NCI-H524 (cell line): ENCODE measurements around the gene STIM2.
"Not testable (repeated sequence)": the region's sequence is repeated elsewhere in the genome, so short reads cannot be mapped to it uniquely, and the experiment has no call there.

Experiments
- DNase-seq, 2 experiments: peaks; one replicate each; lab custom pipeline; 2025; lab: John Stamatoyannopoulos, UW

The STIM2 gene

DNA sequence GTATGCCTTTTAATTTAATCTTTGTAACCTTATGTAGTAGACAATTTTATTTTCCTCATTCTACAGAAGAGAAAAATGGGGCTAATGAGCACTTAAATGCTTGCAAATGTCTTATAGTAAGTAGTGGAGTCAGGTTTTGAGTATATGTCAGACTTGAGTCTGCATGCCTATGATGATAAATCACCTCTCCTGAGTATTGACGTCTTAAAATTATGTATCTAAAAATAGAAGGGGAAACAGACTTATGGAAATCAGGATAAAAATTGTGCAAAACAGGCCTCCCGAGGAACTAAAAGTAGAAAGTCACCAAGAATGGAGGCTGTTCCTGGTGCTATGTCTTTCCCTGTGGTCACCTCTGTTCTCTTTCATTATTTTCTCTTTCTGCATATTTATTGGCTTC lies 92.7 kb downstream of the STIM2 start:
- no peak for DNase-seq

DNA sequence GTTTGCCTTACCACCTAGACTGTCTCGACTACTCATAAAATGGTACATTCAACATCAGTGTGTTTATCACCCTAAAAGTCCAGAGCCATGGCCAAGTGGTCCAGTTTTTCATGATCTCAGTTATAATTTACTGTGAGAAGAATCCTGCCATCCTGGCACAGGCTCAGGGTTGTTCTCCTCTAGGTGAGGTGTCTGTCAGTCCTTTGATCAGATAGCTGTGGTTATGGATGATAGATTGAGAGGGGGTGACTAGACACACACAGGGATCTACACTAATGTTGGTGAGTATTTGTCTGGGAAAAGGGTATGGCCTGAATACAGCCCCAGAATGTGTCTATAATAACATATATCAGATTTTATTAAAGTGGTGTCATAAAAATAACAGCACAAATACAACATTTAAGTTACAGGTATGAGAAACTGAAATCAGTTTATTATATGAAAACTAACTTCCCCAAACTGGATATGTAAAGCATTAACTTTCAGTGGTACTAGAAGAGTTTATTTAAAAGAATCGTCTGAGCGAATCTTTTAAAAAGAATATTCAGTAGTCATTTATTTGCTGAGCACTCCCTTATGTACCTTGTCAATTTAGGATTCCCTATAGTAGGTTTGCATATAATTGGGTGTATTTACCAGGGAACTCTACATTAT lies 93.3 kb downstream of the STIM2 start:
- DNase-seq, result no peak

DNA sequence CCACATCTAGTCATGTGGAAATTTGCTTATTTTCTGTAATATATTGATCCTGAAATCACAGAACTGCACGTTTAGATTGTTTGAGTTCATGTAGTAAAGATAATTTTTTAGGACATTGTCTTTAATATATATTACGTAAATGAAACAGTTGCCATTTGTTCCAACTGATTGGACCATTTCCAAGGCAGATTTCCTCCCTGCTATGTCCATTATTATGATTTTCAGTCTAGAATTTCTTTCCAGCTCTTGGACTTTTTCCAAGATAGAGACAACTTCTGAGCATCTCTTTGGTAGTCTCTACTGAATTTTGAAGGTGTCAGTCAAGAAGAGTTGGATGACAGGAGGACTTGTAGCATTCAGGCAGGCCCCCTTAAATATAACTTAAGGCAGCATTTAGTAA lies 94.6 kb downstream of the STIM2 start:
- no peak for DNase-seq

DNA sequence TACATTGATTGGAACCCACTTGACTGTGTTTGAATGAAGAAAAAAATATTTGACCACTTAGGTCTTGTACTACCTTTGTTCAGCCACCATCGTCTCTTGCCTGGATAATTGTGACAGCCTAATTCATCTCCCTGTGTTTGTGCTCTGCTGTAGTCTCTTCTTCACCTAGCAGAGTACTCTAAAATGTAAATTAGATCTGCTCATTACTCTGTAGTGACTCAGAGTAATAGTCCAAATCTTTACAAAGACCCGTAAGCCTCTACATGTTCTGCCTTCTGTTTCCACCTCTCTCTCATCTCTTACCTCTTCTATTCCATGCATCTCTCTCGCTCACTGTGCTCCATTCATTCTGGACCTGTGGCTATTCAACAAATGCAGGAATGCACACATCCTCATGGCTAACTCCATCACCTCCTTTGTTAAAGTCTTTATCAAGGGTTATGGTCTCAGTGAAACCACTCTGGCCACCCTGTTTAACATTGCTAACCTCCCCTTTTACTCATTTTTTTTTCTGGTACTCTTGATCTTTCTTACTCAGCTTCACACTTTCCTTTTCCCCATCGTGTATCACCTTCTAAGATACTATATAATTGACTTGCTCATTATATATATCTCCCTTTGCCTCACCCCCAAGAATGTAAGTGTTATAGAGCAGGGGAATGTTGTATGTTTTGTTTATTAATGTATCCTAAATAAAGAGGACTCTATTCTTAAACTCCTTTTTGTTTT lies 98.4 kb downstream of the STIM2 start:
- DNase-seq, result no peak

DNA sequence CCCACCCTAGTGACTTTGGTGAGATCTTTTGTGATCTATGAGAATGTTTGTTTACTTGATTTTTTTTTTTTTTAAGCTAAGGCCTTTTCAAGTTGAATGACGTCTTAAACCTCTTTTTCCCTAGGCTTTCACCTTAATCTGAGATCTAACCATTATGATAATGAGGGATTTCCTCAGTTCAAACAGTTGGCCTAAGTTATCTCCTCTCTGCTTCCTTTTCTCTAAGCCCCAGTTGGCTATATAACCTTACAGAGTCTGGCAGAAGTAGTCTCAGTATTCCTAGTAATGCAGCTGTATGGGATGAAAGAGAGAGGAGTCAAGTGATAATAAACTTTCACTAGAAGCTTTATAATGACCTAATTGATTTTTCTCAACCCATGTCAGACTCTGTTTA lies 99.0 kb downstream of the STIM2 start:
- DNase-seq, result peak in 1 of 2 experiments; percentile 26

DNA sequence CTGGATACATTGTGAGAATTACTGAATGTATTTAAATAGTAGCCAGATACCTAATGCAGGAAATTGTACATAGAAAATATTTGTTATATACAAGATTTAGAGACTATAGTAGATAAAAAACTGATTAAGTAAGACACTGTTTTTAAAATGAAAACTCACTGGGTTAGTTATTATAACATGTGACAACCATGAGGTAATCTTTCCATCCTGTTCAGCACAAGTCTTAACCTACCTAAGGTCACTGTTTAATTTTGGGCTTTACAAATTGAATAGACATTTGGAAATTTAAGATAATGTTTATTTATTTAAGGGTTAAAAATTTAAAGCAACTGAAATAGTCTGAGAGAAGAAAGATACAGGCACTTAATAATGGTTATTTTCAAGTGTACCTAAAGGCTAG lies 102.1 kb downstream of the STIM2 start:
- DNase-seq, result no peak

DNA sequence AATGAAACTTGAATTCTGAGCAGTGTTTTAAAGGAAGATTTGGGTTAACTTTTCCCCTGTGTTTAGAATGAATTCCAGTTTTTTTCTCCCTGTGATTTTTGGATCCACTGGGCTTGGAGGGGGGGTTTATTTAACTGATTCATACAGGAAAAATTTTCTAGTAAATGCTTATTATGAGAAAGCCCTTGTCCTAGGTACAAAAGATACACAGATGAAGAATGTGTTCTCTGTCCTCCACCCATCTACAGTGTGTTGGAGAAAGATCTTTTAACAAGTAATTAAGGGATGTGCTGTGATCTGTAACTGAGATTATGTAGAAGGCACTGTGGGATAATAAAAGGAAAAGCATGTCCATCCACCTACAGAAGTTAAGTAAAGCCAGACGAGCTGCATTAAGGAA lies 103.9 kb downstream of the STIM2 start:
- no peak for DNase-seq

DNA sequence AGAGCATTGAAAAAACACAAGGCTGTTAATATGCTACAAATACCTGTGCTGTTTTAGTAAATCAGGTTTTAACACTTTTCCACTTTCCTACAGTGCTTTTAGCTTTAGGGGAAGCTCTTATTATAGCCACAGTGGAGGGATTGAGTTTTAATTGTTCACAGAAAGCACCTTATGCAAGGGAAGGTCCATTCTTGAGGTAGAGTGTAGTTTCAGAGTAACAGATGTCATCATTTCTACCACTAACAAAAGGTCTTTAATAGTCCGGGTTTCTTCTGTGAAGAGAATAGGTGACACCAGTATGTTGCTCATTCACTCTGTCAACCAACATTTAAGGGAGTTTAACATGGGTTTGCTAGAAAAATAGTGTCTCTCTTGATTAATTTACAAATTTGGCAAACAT lies 104.4 kb downstream of the STIM2 start:
- peak in 1 of 2 experiments; percentile 10 for DNase-seq

DNA sequence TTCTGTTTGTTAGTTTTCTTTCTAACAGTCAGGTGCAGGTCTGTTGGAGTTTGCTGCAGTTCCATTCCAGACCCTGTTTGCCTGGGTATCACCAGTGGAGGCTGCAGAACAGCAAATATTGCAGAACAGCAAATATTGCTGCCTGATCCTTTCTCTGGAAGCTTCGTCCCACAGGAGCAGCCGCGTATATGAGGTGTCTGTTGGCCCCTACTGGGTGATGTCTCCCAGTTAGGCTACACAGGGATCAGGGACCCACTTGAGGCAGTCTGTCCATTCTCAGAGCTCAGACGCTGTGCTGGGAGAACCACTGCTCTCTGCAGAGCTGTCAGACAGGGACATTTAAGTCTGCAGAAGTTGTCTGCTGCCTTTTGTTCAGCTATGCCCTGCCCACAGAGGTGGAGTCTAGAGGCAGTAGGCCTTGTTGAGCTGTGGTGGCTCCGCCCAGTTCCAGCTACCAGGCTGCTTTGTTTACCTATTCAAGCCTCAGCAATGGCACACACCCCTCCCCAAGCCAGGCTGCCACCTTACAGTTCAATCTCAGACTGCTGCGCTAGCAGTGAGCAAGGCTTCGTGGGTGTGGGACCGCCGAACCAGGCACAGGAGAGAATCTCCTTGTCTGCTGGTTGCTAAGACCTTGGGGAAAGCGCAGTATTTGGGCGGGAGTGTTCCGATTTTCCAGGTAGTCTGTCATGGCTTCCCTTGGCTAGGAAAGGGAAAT lies 115.0 kb downstream of the STIM2 start:
- not testable (repeated sequence) for DNase-seq

DNA sequence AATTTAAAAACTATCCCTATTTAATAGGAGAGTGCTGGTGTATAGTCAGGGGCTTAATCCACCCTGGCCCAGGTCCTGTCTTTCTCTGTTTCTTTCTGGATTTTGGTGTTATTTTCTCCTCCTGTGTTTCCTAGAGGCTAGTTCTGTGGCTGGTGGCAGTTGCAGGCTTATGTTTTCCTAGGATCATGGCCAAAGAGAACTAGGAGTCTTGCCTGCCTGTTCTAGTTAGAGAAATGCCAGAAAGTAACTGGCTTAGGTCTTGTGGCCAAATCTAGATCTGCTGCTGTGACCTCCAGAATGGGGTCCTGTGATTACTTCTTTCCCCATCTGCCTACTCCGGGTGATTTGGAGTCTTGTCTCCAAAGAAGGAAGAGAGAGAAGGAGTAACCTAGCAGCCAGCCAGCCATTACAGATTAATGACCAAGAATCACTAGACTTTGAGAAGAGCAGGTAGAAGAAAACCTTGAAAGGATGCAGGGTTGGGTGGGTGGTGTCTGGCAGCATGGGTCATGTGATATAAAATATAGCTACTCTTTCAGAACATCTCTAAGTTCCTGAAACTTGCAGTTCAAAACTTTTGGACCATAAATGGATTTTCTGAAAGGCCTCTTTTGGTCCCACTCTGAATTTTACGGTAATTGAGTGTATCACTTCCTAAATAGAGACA lies 117.9 kb downstream of the STIM2 start:
- DNase-seq, result no peak

DNA sequence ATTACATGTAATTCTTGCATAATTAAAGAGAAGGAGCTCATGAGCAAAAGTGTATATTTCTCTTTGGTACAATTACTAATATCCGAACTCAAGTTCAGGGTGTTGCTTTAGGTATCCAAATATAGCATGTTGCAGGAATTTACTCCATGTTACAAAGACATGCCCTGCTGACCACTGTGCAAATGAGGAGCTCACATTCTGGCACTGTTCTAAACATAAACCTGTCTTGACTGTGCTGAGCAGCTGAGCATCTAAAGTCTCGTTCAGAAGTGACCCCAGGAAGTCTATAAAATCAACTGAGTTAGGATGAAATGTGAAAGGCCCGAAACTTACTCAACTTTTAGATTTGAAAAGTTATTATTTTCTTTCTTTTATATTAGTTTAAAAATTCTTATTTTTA lies 124.3 kb downstream of the STIM2 start:
- no peak for DNase-seq

DNA sequence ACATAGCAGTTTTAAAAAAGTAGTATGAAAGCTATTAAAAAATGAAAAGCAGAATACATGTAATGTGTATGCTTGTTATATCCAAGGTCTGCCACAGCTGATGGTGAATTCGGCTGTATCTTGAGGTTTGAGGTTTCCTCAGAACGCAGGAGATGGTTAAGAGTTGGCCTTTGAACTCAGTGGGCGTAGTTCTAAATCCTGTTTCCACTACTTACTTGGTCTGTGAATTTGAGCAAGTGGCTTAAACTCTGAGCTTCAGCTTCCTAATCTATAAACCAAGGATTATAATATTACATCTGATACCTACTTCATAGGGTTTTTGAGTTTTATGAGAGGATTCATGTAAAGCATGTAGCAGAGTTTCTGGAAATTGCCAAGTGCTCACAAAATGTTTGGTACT lies 125.2 kb downstream of the STIM2 start:
- peak in 1 of 2 experiments; percentile 62 for DNase-seq

DNA sequence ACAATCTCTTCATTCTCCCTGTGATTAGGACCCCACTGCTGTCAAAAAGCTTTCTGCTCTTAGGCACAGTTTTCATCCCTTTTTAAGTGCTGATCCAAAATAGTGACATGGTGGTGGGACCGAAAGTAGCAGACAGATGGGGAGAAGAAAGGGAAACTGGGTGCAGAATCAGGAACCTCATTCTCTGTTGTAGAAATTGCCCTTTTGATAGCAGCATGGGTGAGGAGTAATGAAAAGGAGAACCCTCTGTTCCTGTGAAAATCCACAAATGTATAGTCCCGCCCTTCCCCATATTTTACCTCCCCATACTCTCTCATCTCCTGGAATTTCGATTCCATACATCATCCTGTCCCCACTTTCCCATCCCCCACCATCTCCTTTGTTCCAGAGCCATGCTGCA lies 126.5 kb downstream of the STIM2 start:
- no peak for DNase-seq

DNA sequence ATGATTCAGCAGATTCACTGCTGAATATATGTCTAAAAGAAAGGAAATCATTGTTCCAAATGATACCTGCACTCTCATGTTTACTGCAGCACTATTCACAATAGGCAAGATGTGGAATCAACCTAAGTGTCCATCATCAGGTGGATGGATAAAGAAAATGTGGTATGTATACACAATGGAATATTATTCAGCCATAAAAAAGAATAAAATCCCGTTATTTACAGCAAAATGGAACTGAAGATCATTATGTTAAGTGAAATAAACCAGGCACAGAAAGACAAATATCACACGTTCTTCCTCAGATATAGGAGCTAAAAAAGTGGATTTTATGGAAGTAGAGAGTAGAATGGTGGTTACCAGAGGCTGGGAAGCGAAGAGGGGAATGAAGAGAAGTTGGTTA lies 130.4 kb downstream of the STIM2 start:
- no peak for DNase-seq

DNA sequence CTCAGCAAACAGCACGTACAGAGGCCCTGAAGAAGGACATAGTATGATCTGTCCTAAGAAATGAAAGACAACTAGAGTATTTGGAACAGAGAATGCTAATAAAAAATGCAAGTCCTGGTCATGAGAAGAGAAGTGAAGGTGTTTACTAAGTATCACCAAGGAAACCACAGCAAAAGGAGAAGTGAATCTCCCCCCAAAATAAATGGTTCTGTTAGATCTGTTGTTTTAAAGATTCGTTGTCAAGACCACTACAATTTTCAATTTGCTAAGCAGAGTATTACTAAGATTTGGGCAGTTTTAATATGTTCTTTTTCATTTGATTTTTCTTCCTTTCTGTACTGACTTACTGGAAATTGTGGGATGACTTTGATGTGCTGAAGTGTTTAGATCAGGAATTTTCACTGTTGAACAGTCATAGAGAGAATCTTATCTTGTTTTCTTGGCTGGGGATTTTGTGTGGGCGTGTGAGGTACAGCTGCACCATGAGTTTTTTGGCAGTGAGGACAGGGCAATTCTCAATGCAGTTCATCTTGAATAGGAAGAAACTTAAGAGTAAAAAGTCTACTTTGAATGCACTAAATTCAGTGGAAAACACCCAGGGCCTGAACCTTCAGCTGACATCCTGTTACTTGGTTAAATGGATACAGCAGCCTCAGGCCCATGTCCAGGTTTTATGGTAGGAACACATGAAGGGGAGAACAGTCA lies 132.2 kb downstream of the STIM2 start:
- DNase-seq, result no peak

DNA sequence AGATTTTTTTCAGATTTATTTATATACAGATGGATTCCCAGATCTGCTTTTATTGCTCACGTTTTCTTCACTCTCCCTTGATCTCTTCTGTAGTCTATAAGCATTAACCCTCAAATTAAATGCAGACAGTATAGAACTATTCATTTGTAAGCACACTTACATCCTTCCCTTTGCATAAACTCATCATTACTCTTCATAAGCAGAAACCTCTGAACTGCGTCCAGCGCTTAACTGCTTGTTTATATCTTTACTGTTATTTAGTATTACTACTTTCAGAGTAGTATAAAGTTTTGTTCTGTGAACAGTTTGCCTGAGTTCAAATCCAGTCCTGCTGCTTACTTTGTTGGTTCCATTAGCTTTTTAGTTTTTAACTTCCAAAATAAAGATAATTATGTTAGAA lies 132.9 kb downstream of the STIM2 start:
- no peak for DNase-seq

DNA sequence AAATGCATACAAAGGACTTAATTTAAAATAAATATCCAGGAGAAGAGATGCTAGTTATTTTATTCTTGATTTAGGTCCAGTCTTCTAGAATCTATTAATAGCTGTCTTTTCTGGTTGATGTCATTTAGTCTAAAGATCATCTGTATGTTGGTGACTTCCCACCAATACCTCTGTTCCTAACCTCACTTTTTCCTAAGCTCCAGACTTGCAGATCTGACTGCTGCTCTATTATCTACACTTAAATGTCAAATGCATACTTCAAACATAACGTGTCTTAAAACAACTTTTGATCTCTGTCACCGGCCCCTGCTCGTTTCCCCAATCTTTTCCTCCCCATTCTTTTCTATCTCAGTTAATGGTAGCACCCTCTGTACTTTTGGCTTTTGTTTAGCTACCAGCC lies 133.3 kb downstream of the STIM2 start:
- no peak for DNase-seq

DNA sequence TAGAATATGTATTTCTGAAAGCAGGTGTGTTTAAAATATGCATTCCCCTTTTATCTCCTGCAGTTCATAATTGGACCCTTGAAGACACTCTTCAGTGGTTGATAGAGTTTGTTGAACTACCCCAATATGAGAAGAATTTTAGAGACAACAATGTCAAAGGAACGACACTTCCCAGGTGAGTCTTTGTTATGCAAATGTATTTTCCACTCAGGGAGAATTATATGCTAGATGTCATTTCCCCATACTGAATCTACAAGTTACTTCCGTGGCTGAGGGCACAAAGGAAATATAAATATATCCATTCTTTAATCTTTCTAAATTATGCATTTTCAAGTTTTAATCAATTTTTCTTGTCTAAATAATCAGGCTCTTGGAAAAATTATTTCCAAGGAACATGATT lies 134.7 kb downstream of the STIM2 start:
- no peak for DNase-seq

DNA sequence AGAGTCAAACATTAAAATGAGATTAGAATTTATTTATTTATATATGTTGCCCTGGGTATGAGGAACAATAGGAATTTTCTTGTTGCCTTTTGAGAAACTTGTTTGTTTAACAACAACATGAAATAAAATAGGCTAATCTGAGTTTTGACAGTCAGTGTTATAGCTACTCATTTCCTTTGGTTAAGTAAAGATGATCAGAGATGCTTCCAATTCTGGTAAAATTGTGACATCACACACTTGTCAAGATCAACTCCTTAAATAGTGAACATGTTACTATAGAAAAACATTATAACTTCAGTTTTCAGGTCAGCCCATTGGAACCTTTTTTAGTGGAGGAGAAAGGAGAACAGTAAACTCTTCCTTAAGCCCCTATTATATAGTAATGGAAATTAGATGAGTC lies 136.1 kb downstream of the STIM2 start:
- no peak for DNase-seq

DNA sequence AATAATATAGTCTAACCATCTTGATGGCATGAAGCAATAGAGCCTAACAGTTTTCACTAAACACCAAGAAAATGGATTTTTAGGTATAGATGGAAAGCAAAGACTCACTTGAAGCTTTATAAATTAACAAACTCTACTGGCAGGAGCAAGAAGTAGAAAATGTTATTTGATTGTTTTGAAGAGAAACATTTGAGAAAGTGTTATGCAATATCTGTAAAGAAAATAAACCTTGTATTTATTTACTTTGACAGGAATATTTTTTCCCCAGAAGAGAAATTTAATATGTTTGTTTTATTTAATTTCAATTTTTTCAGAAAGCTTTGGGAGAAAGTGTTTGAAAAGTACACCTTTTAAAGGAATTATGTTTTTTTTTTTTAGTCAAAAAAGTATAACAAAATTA lies 139.0 kb downstream of the STIM2 start:
- no peak for DNase-seq

DNA sequence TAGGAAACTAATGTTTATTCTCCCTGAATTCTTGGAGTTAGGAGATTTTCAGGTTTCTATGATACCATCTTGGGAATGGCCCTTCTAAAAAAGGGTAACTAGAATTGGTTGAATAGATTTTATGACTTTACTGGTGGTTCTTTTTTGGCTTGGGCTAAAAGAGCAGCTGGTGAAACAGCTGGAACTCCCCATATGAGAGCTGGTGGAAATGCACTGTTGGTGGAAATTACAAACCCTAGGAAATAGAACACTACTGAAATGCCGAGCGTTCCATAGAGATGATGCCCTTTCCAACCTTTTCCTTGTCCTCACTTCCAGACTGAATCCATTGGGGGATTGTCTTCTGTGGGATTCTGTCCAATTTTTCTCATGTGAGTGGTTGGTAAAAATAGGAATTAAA lies 139.5 kb downstream of the STIM2 start:
- peak in 1 of 2 experiments; percentile 46 for DNase-seq

DNA sequence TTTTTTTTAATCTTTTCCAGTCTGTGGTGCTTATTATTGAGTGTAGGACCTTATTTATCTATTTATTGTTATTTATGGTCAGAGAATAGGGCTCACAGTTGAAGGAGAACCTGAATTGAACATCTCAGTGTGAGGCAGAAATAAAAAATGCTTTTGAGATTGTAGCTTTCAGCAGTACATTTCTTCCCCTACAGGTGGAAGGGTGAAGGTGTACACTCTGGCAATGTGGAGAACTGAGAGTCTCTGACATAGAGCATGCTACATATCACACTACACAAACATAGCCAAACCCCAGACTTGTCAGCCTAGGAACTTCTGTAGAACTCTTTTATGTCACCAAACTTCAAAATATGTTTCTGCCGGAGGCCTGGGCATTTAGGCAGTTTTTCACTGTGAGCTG lies 140.2 kb downstream of the STIM2 start:
- DNase-seq, result no peak
